ENCODE measurements around the gene SPAG6.
"Not testable (repeated sequence)": the region's sequence is repeated elsewhere in the genome, so short reads cannot be mapped to it uniquely, and the experiment has no call there.

The SPAG6 gene

GRCh38 chr10:22343731-22344130, 1.6 kb upstream of the SPAG6 start:
- DNase-seq, result no peak

DNA sequence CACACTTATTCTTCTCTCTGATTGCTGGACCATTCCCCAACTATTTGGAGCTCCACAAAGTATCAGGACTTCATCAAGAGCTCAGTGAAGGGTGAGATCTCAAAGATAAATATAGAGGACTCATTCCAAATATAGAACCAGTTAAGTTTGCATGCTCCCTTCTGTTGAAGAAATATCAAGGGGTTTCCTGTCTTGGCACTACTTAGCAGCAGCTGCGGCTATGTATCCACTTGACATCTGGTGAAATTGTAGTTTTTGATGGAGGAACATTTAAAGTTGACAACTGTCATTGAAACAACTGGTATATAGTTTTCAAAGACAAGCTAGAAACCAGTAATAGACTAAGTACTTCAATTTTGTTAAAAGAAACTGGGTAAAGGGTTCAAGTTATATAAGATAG, 1.0 kb upstream of the SPAG6 start:
- DNase-seq, result no peak

DNA sequence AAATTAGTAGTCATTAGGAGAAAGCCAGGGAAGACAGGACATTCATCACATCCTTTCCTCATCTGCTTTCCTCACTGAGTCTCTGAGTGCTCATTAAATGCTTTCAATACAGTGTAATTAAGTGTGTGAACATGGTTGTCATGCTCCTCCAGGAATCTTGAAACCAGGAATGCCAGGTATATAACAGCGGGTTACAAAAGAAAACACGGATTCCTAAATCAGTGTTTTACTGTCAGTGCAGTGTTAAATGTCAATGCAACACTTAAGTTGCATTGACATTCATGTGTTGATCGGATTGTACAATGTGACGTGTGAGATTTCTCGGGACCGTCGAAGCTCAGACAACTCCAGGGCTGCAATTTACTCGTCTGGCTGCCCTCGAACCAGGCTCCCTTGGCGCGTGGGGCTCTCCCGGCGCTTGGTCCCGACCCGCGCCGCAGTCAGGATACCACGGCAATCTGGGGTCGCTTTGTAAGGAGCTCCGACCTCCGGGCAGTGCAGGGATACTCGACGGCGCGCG, 455 bp upstream of the SPAG6 start:
- no peak for DNase-seq

DNA sequence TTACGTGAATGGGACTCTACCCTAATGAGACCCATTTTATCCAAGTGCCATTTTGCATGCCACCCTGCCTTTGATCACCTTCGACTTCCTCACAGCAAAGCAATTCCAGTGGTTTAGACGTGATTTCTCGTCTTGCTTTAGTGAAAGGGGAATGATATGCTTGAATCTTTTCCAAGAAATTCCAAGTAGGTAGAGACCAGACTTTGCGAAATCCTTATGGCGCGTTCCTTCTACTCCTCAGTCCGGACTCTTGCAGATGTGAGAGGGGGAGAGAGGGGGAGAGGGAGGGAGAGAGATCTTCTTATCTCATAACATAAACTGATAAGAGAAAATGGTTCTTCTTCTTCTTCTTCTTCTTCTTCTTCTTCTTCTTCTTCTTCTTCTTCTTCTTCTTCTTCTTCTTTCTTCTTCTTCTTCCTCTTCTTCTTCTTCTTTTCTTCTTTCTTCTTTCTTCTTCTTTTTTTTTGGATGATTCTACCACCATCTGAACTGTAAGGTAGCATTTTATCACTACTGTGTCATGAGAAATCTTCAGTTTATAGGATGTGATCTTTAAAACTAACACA, 883 bp downstream of the SPAG6 start:
- DNase-seq, result no peak

- DNase-seq, result no peak
Measured at GRCh38 chr10:22349755-22350154, 4.5 kb downstream of the SPAG6 start.

GRCh38 chr10:22351131-22351703, 5.9 kb downstream of the SPAG6 start:
- no peak for DNase-seq

DNA sequence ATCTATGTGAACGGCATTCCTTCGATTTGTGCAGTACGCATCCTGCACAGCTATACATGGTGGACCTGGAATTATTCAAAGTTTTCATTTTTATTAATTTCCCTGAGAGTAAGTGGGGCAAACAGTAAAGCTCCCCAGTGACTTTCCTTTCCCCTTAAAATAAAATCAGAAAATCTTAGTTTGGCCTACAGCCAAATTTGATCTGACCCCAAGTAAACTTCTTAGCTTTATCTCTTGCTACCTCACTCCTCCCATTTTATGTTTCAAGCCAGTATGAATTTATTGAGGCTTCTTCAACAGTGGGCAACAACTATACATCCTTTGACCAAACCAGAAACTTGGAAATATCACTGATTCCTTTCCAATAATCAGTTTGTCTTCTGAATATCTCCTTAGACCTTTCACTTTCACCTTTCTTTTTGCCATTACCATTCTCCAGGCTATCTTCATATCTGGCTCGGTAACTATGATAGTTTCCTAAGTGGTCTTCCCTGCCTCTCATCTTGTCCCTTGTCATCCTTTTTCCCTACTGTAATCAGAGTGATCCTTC, 11.1 kb downstream of the SPAG6 start:
- no peak for DNase-seq

DNA sequence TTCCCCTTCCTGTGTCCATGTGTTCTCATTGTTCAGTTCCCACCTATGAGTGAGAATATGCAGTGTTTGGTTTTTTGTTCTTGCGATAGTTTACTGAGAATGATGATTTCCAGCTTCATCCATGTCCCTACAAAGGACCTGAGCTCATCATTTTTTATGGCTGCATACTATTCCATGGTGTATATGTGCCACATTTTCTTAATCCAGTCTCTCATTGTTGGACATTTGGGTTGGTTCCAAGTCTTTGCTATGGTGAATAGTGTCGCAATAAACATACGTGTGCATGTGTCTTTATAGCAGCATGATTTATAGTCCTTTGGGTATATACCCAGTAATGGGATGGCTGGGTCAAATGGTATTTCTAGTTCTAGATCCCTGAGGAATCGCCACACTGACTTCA, 12.5 kb downstream of the SPAG6 start:
- DNase-seq, result not testable (repeated sequence)

- no peak for DNase-seq
Measured at GRCh38 chr10:22363305-22363704, 18.0 kb downstream of the SPAG6 start.

DNA sequence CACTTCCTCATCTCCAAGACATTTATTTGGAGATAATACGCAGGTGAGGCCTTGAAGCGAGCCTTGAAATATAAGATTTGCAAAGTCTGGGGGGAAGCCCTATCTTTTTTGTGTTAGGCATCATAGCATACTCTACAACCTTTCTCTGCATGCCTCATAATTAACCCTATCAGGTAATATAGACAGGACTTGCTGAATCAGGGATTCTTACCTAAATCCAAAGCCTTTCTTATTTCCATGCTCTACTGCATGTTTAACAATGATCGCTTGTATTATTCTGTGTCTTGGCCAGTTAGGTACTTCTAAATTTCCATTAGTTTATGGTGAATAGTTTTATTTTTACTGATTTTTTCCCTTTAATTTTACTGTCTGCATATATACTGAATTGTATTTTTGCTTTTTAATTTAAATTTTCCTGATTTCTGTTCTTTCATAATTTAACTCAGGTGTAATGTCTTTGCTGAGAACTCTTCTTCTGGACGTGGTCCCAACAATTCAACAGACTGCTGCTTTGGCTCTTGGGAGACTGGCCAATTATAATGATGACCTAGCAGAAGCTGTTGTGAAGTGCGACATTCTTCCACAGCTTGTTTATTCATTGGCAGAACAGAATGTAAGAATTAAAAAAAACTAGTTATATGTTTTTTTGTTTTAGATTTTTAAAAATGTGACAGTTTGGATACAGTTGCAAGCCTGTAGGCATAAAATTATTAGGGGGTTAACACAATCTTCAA, 19.3 kb downstream of the SPAG6 start:
- DNase-seq, result no peak

GRCh38 chr10:22365233-22365632, 19.9 kb downstream of the SPAG6 start:
- DNase-seq, result peak; percentile 64 to 67

DNA sequence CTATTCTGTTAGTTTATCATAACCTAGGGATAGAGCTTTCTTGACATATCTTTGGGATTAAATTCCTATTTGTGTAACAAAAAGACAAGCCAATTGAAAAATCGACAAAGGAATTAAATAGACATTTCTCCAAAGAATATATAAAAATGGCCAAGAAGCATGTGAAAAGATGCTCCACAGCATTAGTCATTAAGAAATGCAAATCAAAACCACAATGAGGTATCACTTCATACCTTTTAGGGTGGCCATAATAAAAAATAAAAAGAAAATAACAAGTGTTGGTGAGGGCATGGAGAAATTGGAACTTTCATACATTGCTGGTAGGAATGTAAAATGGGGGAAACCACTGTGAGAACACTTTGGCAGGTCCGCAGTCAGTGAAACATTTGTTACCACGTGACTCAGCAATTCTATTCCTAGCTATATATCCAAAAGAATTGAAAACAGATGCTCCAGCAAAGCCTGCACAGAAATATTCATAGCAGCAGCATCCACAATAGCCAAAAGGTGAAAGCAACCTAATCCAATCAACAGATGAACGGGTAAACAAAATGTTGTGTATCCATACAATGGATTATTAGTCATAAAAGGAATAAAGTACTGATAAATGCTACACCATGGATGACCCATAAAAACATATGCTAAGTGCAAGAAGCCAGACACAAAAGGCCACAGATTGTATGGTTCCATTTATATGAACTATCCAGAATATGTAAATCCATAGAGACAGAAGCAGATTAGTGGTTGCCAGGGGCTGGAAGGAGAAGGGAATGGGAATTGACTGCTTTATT, 20.5 kb downstream of the SPAG6 start:
- DNase-seq, result no peak

DNA sequence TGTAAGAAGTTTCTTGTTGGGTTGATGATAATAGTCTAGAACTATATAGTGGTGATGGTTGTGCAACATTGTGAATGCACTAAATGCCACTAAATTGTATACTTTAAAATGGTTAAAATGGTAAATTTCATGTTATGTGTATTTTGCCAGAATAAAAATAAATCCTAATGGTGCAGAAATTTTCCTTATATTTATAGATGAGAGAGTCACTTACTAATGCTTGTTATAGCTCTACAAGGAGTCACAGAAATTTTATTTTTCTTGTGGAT, 21.1 kb downstream of the SPAG6 start:
- no peak for DNase-seq

DNA sequence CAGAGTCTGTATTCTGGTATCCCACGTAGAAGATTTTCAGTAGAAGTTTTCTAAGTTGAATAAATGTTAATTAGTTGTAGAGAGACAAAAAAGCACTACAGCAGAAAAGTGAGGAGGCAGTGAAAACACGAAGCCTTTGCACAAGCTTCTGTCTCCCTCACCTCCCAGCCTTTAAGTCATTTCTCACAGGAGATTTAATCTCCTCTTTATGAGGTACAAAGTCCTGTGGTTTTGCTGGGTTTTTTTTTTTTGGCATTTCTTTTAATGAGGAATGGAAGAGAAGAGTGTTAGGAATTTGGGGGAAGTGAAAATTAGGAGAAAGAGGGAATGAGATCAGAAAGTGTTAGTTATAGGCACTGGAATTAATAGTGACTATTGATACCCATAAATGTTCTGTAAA, 21.5 kb downstream of the SPAG6 start:
- DNase-seq, result no peak

- no peak for DNase-seq
Measured at GRCh38 chr10:22367471-22367870, 22.2 kb downstream of the SPAG6 start.

- no peak for DNase-seq
Measured at GRCh38 chr10:22368402-22368801, 23.1 kb downstream of the SPAG6 start.

DNA sequence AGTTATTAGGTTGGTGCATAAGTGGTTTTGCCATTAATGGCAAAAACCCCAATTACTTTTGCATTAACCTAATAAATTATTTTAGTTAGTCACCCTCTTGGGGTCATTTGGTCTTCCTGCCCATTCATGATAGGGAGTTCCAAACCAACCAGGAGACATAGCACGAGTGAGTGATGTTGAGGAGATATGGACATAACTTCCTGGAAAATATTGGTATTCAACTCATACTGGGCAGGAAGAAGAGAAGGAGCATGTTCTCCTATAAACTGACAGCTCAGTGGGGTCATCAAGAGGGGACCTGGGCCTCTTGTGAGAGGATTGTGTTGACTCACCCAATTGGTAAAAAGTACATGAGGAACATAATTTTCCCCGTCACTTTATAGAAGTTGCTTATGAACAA, 23.7 kb downstream of the SPAG6 start:
- DNase-seq, result no peak

DNA sequence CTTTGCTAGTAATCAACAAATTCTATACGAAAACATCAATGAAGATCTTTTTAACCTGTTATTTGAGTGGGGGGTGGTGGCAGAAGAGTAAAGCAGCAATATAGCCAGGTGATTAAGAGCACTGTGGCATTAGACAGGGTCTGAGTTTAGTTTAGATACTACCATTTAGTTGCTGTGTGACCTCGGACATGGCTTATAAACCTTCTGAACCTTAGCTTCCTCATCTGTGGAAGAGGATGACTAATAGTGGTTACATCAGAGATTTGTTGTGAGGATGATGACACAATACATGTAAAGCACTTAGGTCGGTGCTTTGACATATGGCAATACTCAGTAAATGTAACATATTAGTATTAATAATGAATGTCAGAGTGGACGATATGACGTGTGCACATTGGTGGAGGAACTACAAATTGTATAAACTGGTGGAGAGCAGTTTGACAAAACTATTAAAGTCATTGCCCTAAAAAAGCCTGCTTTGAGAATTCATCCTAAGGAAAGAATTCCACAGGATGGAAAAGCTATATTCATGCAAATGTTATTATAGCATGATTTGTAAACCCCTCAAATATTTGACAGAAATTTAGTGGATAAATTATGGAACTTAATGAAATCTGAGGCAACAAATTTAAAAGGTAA, 24.3 kb downstream of the SPAG6 start:
- DNase-seq, result peak; percentile 65 to 75

GRCh38 chr10:22370320-22370719, 25.0 kb downstream of the SPAG6 start:
- peak; percentile 16 to 26 for DNase-seq

DNA sequence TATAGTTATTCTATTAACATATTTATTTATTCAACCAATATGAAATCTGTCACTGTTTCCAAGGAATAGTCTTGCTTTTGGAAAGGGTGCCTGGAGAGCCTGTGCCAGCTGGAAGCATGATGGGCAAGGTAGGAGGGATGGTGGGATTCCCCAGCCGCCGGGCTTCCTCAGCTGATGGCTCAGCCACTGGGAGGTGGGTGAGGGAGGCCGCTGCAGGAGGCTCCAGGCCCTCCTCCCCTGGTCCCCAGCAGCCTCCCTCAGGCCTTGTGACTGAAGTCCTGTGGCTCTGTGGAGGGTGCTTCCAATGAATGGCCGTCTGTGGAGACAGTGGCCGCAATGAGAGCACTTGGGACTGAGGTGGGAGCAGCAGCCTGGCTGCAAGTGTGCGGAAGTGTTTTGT, 27.0 kb downstream of the SPAG6 start:
- DNase-seq, result no peak

GRCh38 chr10:22372917-22373316, 27.6 kb downstream of the SPAG6 start:
- no peak for DNase-seq

DNA sequence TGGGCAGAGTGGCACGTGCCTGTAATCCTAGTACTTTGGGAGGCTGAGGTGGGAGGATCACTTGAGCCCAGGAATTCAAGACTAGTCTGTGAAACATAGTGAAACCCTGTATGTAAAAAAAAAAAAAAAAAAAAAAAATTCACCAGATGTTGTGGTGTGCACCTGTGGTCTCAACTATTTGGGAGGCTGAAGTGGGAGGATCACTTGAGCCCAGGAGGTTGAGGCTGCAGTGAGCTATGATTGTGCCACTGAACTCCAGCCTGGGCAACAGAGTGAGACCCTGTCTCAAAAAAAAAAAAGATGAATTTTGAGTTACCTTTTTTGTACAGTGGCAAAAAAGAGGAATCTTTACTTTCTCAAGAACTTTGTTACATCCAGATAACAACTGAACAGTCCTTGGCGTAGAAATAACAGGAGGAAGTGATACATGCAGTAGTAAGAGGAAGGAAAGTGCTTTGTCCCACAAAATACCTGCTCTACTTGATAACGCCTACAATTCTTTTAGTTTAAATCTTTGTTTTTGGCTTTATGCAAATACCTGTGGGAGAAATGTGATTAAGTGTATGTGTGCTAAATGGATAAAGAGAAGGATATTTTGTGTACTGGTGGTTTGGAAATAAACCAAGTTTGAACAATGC, 29.3 kb downstream of the SPAG6 start:
- DNase-seq, result peak; percentile 35 to 61

DNA sequence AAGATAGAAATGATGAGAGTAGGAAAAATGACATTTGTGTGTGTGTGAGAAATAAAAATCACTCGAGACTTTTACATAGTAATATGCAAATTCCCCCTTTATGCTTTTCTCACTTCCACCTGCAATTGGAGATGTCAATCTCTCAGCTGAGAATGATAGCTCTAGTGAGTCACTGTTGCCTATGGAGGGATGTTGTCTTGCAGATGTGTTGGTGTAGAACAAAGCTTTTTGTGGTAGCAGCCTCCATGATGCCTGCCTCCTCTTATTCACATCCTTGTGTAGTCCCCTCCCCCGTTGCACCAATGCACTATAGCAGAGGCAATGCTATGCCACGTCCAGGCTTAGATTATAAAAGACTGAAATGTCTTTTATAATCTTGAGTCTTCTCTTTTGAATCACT, 33.8 kb downstream of the SPAG6 start:
- no peak for DNase-seq

All from Kasumi-1 (cell line).